GM19043 (cell line): ENCODE measurements around the gene RFTN2.
"Not testable (repeated sequence)": the region's sequence is repeated elsewhere in the genome, so short reads cannot be mapped to it uniquely, and the experiment has no call there.

Experiments
- ATAC-seq: cut with Tn5 transposase; IDR thresholded peaks from one replicate; pipeline ENCODE4 v1.9.1; 2021; ENCODE audit warnings: low read depth; ENCODE audit not compliant: unreplicated experiment

Gene RFTN2

GRCh38 chr2:197675711-197676188 is 363 bp upstream of the RFTN2 start:
- no peak for ATAC-seq

GRCh38 chr2:197674591-197674990 is 796 bp downstream of the RFTN2 start:
- no peak for ATAC-seq

- no peak for ATAC-seq
These were observed 1.3 kb downstream of the RFTN2 start for GRCh38 chr2:197674060-197674459.

- ATAC-seq, result no peak
These were observed 1.8 kb downstream of the RFTN2 start for GRCh38 chr2:197673606-197674005.

GRCh38 chr2:197673106-197673505 is 2.3 kb downstream of the RFTN2 start:
- ATAC-seq, result no peak

GRCh38 chr2:197672371-197672893 is 3.0 kb downstream of the RFTN2 start:
- ATAC-seq, result no peak

GRCh38 chr2:197669077-197669476 is 6.3 kb downstream of the RFTN2 start:
- no peak for ATAC-seq

GRCh38 chr2:197668296-197668695 is 7.1 kb downstream of the RFTN2 start:
- no peak for ATAC-seq

GRCh38 chr2:197666277-197666676 is 9.1 kb downstream of the RFTN2 start:
- no peak for ATAC-seq

- no peak for ATAC-seq
These were observed 13.8 kb downstream of the RFTN2 start for GRCh38 chr2:197661626-197662025.

- ATAC-seq, result no peak
These were observed 17.8 kb downstream of the RFTN2 start for GRCh38 chr2:197657562-197657961.

GRCh38 chr2:197647961-197648690 is 27.3 kb downstream of the RFTN2 start:
- no peak for ATAC-seq

- ATAC-seq, result no peak
These were observed 33.7 kb downstream of the RFTN2 start for GRCh38 chr2:197641666-197642065.

GRCh38 chr2:197640571-197641122 is 34.7 kb downstream of the RFTN2 start:
- ATAC-seq, result not testable (repeated sequence)

GRCh38 chr2:197633109-197633657 is 42.2 kb downstream of the RFTN2 start:
- ATAC-seq, result no peak

- peak; percentile 48 for ATAC-seq
These were observed 47.3 kb downstream of the RFTN2 start for GRCh38 chr2:197628043-197628500.

GRCh38 chr2:197626965-197627625 is 48.3 kb downstream of the RFTN2 start:
- ATAC-seq, result no peak

GRCh38 chr2:197620133-197620532 is 55.3 kb downstream of the RFTN2 start:
- no peak for ATAC-seq

- peak; percentile 43 for ATAC-seq
These were observed 60.3 kb downstream of the RFTN2 start for GRCh38 chr2:197615016-197615652.

GRCh38 chr2:197614532-197614931 is 60.9 kb downstream of the RFTN2 start:
- no peak for ATAC-seq
